IPS-15b (cell line): ENCODE measurements around the gene FARP2.
"Not testable (repeated sequence)": the region's sequence is repeated elsewhere in the genome, so short reads cannot be mapped to it uniquely, and the experiment has no call there.

Experiments used
- H3K27me3 ChIP-seq: one replicate; pipeline ENCODE4 v1.6.1; 2013; ENCODE audit warnings: low read length; ENCODE audit not compliant: control insufficient read depth, insufficient read depth
- H3K36me3 ChIP-seq: one replicate; pipeline ENCODE4 v1.6.1; 2013; ENCODE audit warnings: low read length; ENCODE audit not compliant: control insufficient read depth, insufficient read depth
- H3K4me1 ChIP-seq: one replicate; pipeline ENCODE4 v1.6.1; 2013; ENCODE audit warnings: mild to moderate bottlenecking, low read length; ENCODE audit not compliant: control insufficient read depth, insufficient read depth
- H3K4me3 ChIP-seq: one replicate; pipeline ENCODE4 v1.5.1; 2013; ENCODE audit warnings: low read depth, low read length
- H3K9ac ChIP-seq: one replicate; pipeline ENCODE4 v1.6.1; 2013; ENCODE audit warnings: low read depth, mild to moderate bottlenecking, low read length
- H3K9me3 ChIP-seq: one replicate; pipeline ENCODE4 v1.6.1; 2013; ENCODE audit warnings: mild to moderate bottlenecking, low read length; ENCODE audit not compliant: control insufficient read depth, insufficient read depth

FARP2 gene

GRCh38 chr2:241498115-241499070 lies 142.3 kb downstream of the FARP2 start:
- peaks cover 69% of the 10 kb centered on the region for H3K36me3 ChIP-seq
- no peaks in the 10 kb centered on the region for H3K9me3 ChIP-seq
- no peak overlapping the region for H3K4me3 ChIP-seq
- no peak overlapping the region for H3K9ac ChIP-seq
- no peaks in the 10 kb centered on the region for H3K4me1 ChIP-seq
- H3K27me3 ChIP-seq, result no peaks in the 10 kb centered on the region

GRCh38 chr2:241499146-241499965 lies 143.3 kb downstream of the FARP2 start:
- H3K9ac ChIP-seq, result peak overlapping the region; percentile 24
- peaks cover 67% of the 10 kb centered on the region for H3K36me3 ChIP-seq
- no peaks in the 10 kb centered on the region for H3K9me3 ChIP-seq

DNA sequence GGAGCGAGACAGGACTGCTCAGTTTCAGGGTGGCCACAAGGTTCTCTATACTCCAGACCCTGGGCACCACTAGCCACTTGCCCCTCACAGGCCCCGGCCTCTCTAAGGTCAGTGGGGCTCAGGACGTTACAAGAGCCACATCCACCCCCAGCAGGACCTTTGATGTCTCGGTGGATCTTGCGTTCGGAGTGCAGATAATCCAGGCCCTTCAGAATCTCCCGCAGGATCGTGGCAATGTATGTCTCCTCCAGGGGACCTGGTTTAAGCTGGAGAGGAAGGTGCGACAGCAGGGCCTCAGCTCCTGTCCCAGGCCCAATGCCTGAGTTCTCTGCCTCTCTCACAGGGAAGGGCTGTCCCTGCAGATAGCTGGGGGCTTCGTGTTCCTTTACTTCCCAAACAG lies 143.9 kb downstream of the FARP2 start:
- no peak overlapping the region for H3K9ac ChIP-seq
- peaks cover 64% of the 10 kb centered on the region for H3K36me3 ChIP-seq

More at GRCh38 chr2:241499146-241499965, 143.3 kb downstream of the FARP2 start:
- no peaks in the 10 kb centered on the region for H3K27me3 ChIP-seq
- no peak overlapping the region for H3K4me3 ChIP-seq
- H3K4me1 ChIP-seq, result no peaks in the 10 kb centered on the region

GRCh38 chr2:241500431-241500975 lies 144.4 kb downstream of the FARP2 start:
- no peak overlapping the region for H3K4me3 ChIP-seq
- no peak overlapping the region for H3K9ac ChIP-seq
- H3K9me3 ChIP-seq, result no peaks in the 10 kb centered on the region
- peaks cover 61% of the 10 kb centered on the region for H3K36me3 ChIP-seq
- no peaks in the 10 kb centered on the region for H3K4me1 ChIP-seq
- H3K27me3 ChIP-seq, result no peaks in the 10 kb centered on the region

More for the DNA sequence above, 143.9 kb downstream of the FARP2 start:
- Histone ChIP-seq H3K4me1 (no peaks in the 10 kb centered on the region), H3K4me3 (no peak overlapping the region), H3K9me3 (no peaks in the 10 kb centered on the region), H3K27me3 (no peaks in the 10 kb centered on the region)

GRCh38 chr2:241501099-241501541 lies 145.0 kb downstream of the FARP2 start:
- H3K4me1 ChIP-seq, result peaks cover 4% of the 10 kb centered on the region
- H3K9ac ChIP-seq, result no peak overlapping the region
- H3K36me3 ChIP-seq, result peaks cover 59% of the 10 kb centered on the region
- no peak overlapping the region for H3K4me3 ChIP-seq
- no peaks in the 10 kb centered on the region for H3K9me3 ChIP-seq
- no peaks in the 10 kb centered on the region for H3K27me3 ChIP-seq

DNA sequence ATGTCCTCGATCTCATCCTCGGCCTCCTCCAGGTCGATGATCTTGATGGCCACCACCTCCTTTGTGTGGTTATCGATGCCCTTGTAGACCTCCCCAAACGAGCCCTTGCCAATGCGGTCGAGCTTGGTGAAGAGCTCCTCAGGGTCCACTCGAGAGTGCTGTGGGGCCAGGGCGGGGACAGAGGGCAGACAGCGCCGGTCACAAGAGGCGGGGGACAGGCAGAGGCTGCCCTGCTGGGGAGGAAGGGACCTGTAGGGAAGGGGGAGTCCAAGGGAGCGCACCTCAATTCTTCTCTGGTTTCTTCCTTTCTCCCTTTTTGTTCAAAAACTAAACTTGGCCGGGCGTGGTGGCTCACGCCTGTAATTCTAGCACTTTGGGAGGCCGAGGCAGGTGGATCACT lies 145.5 kb downstream of the FARP2 start:
- Histone ChIP-seq H3K36me3 (peaks cover 54% of the 10 kb centered on the region), H3K4me1 (peaks cover 4% of the 10 kb centered on the region), H3K4me3 (no peak overlapping the region), H3K9me3 (no peaks in the 10 kb centered on the region), H3K27me3 (no peaks in the 10 kb centered on the region), H3K9ac (no peak overlapping the region)

- Histone ChIP-seq H3K4me1 (peaks cover 4% of the 10 kb centered on the region), H3K27me3 (no peaks in the 10 kb centered on the region), H3K4me3 (no peak overlapping the region), H3K36me3 (peaks cover 47% of the 10 kb centered on the region), H3K9me3 (no peaks in the 10 kb centered on the region), H3K9ac (no peak overlapping the region)
These were observed 146.2 kb downstream of the FARP2 start for GRCh38 chr2:241502281-241502680.

GRCh38 chr2:241503776-241504392 lies 147.8 kb downstream of the FARP2 start:
- Histone ChIP-seq H3K36me3 (peaks cover 33% of the 10 kb centered on the region), H3K27me3 (no peaks in the 10 kb centered on the region), H3K9ac (no peak overlapping the region), H3K9me3 (no peaks in the 10 kb centered on the region), H3K4me3 (no peak overlapping the region), H3K4me1 (peaks cover 4% of the 10 kb centered on the region)

GRCh38 chr2:241505086-241505780 lies 149.1 kb downstream of the FARP2 start:
- peaks cover 7% of the 10 kb centered on the region for H3K27me3 ChIP-seq
- peaks cover 4% of the 10 kb centered on the region for H3K4me1 ChIP-seq
- H3K4me3 ChIP-seq, result no peak overlapping the region
- H3K9ac ChIP-seq, result peak overlapping the region; percentile 8
- no peaks in the 10 kb centered on the region for H3K9me3 ChIP-seq
- peaks cover 22% of the 10 kb centered on the region for H3K36me3 ChIP-seq

- Histone ChIP-seq H3K9me3 (no peaks in the 10 kb centered on the region), H3K4me1 (peaks cover 4% of the 10 kb centered on the region), H3K9ac (peak overlapping the region; percentile 8), H3K36me3 (peaks cover 18% of the 10 kb centered on the region), H3K4me3 (no peak overlapping the region), H3K27me3 (peaks cover 7% of the 10 kb centered on the region)
These were observed 149.7 kb downstream of the FARP2 start for GRCh38 chr2:241505781-241506201.

- H3K4me1 ChIP-seq, H3K27me3 ChIP-seq, H3K9ac ChIP-seq, H3K9me3 ChIP-seq, H3K4me3 ChIP-seq: not testable (repeated sequence)
- peaks cover 13% of the 10 kb centered on the region for H3K36me3 ChIP-seq
These were observed 150.2 kb downstream of the FARP2 start for GRCh38 chr2:241506317-241506716.
